Parathyroid adenoma (tissue), 2 donors: ENCODE results near the gene KLRF2.

Source experiments
- H2AFZ ChIP-seq: fragments of 300-600 bp; sonication (generic); one replicate; pipeline ENCODE4 v1.7.0; 2017; ENCODE audit warnings: antibody characterized with exemption, mild to moderate bottlenecking
- H3K27ac ChIP-seq: fragments of 300-600 bp; sonication (generic); one replicate; pipeline ENCODE4 v1.7.0; 2017
- H3K27me3 ChIP-seq: fragments of 300-600 bp; sonication (generic); one replicate; pipeline ENCODE4 v1.7.0; 2017; ENCODE audit warnings: low read length; ENCODE audit not compliant: control insufficient read depth, insufficient read depth
- H3K36me3 ChIP-seq: fragments of 300-600 bp; sonication (generic); one replicate; pipeline ENCODE4 v1.7.0; 2017; ENCODE audit warnings: low read length; ENCODE audit not compliant: control insufficient read depth, insufficient read depth
- H3K4me1 ChIP-seq: fragments of 300-600 bp; sonication (generic); one replicate; pipeline ENCODE4 v1.7.0; 2017; ENCODE audit warnings: control low read depth
- H3K4me2 ChIP-seq: fragments of 300-600 bp; sonication (generic); one replicate; pipeline ENCODE4 v1.7.0; 2017; ENCODE audit warnings: low read length
- H3K4me3 ChIP-seq: fragments of 300-600 bp; sonication (generic); one replicate; pipeline ENCODE4 v1.7.0; 2017; ENCODE audit warnings: low read depth, low read length
- H3K79me2 ChIP-seq: fragments of 300-600 bp; sonication (generic); one replicate; pipeline ENCODE4 v1.7.0; 2017; ENCODE audit warnings: control low read depth
- H3K9ac ChIP-seq: fragments of 300-600 bp; sonication (generic); one replicate; pipeline ENCODE4 v1.7.0; 2017; ENCODE audit warnings: mild to moderate bottlenecking
- H3K9me3 ChIP-seq: fragments of 300-600 bp; sonication (generic); one replicate; pipeline ENCODE4 v1.7.0; 2017; ENCODE audit warnings: low read length; ENCODE audit not compliant: control insufficient read depth
- CTCF ChIP-seq: fragments of 300-600 bp; sonication (generic); IDR thresholded peaks from one replicate; pipeline ENCODE4 v1.7.0; 2017; ENCODE audit warnings: antibody characterized with exemption, mild to moderate bottlenecking
- donor health status: primary hyperparathyroidism.

The KLRF2 gene

GRCh38 chr12:9888665-9889273, 7.5 kb downstream of the KLRF2 start:
- H2AFZ ChIP-seq = no peak overlapping the region
- no peaks in the 10 kb centered on the region for H3K4me1 ChIP-seq
- no peaks in the 10 kb centered on the region for H3K79me2 ChIP-seq
- H3K27me3 ChIP-seq = no peaks in the 10 kb centered on the region
- no peaks in the 10 kb centered on the region for H3K9me3 ChIP-seq
- H3K4me3 ChIP-seq = no peak overlapping the region
- H3K27ac ChIP-seq = no peak overlapping the region
- TF ChIP-seq CTCF = no peak
- H3K9ac ChIP-seq = no peak overlapping the region
- H3K4me2 ChIP-seq = no peak overlapping the region
- no peaks in the 10 kb centered on the region for H3K36me3 ChIP-seq

- Histone ChIP-seq H3K79me2 (no peaks in the 10 kb centered on the region), H3K9ac (no peak overlapping the region), H3K36me3 (no peaks in the 10 kb centered on the region), H3K4me3 (no peak overlapping the region), H3K27me3 (no peaks in the 10 kb centered on the region), H3K9me3 (no peaks in the 10 kb centered on the region), H3K4me2 (no peak overlapping the region), H3K27ac (no peak overlapping the region), H3K4me1 (no peaks in the 10 kb centered on the region), H2AFZ (no peak overlapping the region)
- TF ChIP-seq CTCF = no peak
These were observed 14.1 kb downstream of the KLRF2 start for GRCh38 chr12:9895215-9895971.

- Histone ChIP-seq H3K4me3 (no peak overlapping the region), H2AFZ (no peak overlapping the region), H3K4me1 (no peaks in the 10 kb centered on the region), H3K4me2 (no peak overlapping the region), H3K79me2 (no peaks in the 10 kb centered on the region), H3K9ac (no peak overlapping the region), H3K36me3 (no peaks in the 10 kb centered on the region), H3K9me3 (no peaks in the 10 kb centered on the region), H3K27me3 (no peaks in the 10 kb centered on the region), H3K27ac (no peak overlapping the region)
- no peak for TF ChIP-seq CTCF
These were observed 16.2 kb downstream of the KLRF2 start for GRCh38 chr12:9897535-9897934.

- H2AFZ ChIP-seq = no peak overlapping the region
These were observed 17.9 kb downstream of the KLRF2 start for GRCh38 chr12:9899209-9899608.

More at GRCh38 chr12:9899209-9899608, 17.9 kb downstream of the KLRF2 start:
- no peak for TF ChIP-seq CTCF
- no peaks in the 10 kb centered on the region for H3K36me3 ChIP-seq
- H3K27me3 ChIP-seq = no peaks in the 10 kb centered on the region
- H3K9me3 ChIP-seq = no peaks in the 10 kb centered on the region
- H3K4me3 ChIP-seq = no peak overlapping the region
- H3K27ac ChIP-seq = no peak overlapping the region
- H3K79me2 ChIP-seq = no peaks in the 10 kb centered on the region
- H3K9ac ChIP-seq = no peak overlapping the region
- H3K4me1 ChIP-seq = no peaks in the 10 kb centered on the region
- no peak overlapping the region for H3K4me2 ChIP-seq
